HepG2 (cell line): Measurements from ENCODE around the gene ACKR3. TPM values are rescaled to one million over a fixed set of nuclear protein-coding genes. Genes with fewer than 3 reads are reported as not detected.

Experiments
- ATAC-seq: fragments of 200-7000 bp; cut with Tn5 transposase; 3 replicates; pipeline ENCODE4 v1.9.1; 2020; ENCODE audit warnings: mild to moderate bottlenecking, moderate library complexity
- BruUV-seq: library from RNA; stranded (reverse); fragments of 400-500 nt; replicated peaks from 2 replicates; lab custom pipeline; 2021; lab: Mats Ljungman, UMichigan
- CTCF ChIA-PET: fragments of 300-600 bp; formaldehyde crosslinking; extraction: SDS; loops from one replicate; lab custom pipeline; 2021; ENCODE audit warnings: low total read pairs, inconsistent platforms, low intra/inter-chr PET ratio; lab: Yijun Ruan, JAX
- POLR2A ChIA-PET: fragments of 350-600 bp; sonication (Branson Sonifier 250); formaldehyde crosslinking; loops from one replicate; lab custom pipeline; 2020; ENCODE audit warnings: antibody characterized with exemption, inconsistent platforms; lab: Yijun Ruan, JAX
- DNase-seq: peaks from one replicate; pipeline ENCODE4 v3.0.0-alpha.2; 2015; ENCODE audit warnings: low spot score
- FAIRE-seq: peaks from 3 replicates; lab custom pipeline; 2011; peaks lifted over from hg19 to GRCh38; lab: Jason Lieb, UNC
- H2AFZ ChIP-seq: one replicate; pipeline ENCODE4 v1.6.1; 2011; ENCODE audit warnings: low read length, inconsistent platforms
- H3K27ac ChIP-seq: fragments of 300-600 bp; 3 replicates; pipeline ENCODE4 v1.8.0; 2011; ENCODE audit warnings: mixed run types, mild to moderate bottlenecking, mixed read lengths, low read length, inconsistent platforms; ENCODE audit not compliant: insufficient read depth; ENCODE audit errors: extremely low read length
- H3K27me3 ChIP-seq, 2 experiments: fragments of 200-600 bp in 1 of 2; 2 replicates in 1 of 2; 3 replicates in 1 of 2; pipeline versions ENCODE4 v1.6.0 to v1.8.0; 2011; ENCODE audit warnings: low read length in 2 of 2, mild to moderate bottlenecking in 2 of 2, moderate library complexity in 2 of 2, inconsistent platforms in 1 of 2; ENCODE audit not compliant: insufficient read depth in 2 of 2, control insufficient read depth in 1 of 2
- H3K36me3 ChIP-seq, 2 experiments: fragments of 200-600 bp in 1 of 2; replicated peaks in 1 of 2; 2 replicates in 1 of 2; 3 replicates in 1 of 2; pipeline versions ENCODE4 v1.5.1 to v1.8.0; 2011; ENCODE audit warnings: low read length in 2 of 2, inconsistent platforms in 1 of 2; ENCODE audit not compliant: insufficient read depth in 2 of 2, control insufficient read depth in 1 of 2
- H3K4me1 ChIP-seq: 2 replicates; pipeline ENCODE4 v1.5.1; 2012; ENCODE audit warnings: low read length, inconsistent platforms; ENCODE audit not compliant: insufficient read depth
- H3K4me2 ChIP-seq: 2 replicates; pipeline ENCODE4 v1.6.0; 2011; ENCODE audit warnings: low read depth, low read length, inconsistent platforms
- H3K4me3 ChIP-seq, 3 experiments: fragments of 200-600 bp in 1 of 3; sonication (generic), shearing (Covaris generic) in 1 of 3; replicated peaks in 1 of 3; 2 replicates each; pipeline ENCODE4 v1.5.1; 2011 to 2016; ENCODE audit warnings: low read length in 3 of 3, inconsistent platforms in 2 of 3, low read depth in 2 of 3, mild to moderate bottlenecking in 2 of 3, control low read depth in 1 of 3, mixed read lengths in 1 of 3; ENCODE audit not compliant: insufficient read depth in 1 of 3
- H3K79me2 ChIP-seq: one replicate; pipeline ENCODE4 v1.6.1; 2011; ENCODE audit warnings: low read length, inconsistent platforms; ENCODE audit not compliant: insufficient read depth
- H3K9ac ChIP-seq: 2 replicates; pipeline ENCODE4 v1.6.0; 2011; ENCODE audit warnings: mild to moderate bottlenecking, low read depth, low read length, inconsistent platforms; ENCODE audit not compliant: insufficient read depth
- H3K9me3 ChIP-seq: 2 replicates; pipeline ENCODE4 v1.5.1; 2012; ENCODE audit warnings: mild to moderate bottlenecking, low read length
- H4K20me1 ChIP-seq: 2 replicates; pipeline ENCODE4 v1.6.0; 2011; ENCODE audit warnings: inconsistent platforms, mild to moderate bottlenecking, low read length, moderate library complexity; ENCODE audit not compliant: insufficient read depth
- EEA1 ChIP-seq: sonication (generic); formaldehyde crosslinking; IDR thresholded peaks from 2 replicates; pipeline ENCODE4 v1.5.1; 2020; ENCODE audit warnings: mild to moderate bottlenecking, missing genetic modification reagents, borderline replicate concordance
- FOXM1 ChIP-seq: sonication (generic); formaldehyde crosslinking; IDR thresholded peaks from 2 replicates; pipeline ENCODE4 v1.5.0; 2020; ENCODE audit warnings: missing genetic modification reagents
- HNRNPK ChIP-seq: fragments of 200-400 bp; formaldehyde crosslinking; IDR thresholded peaks from 2 replicates; pipeline ENCODE4 v1.6.1; 2018; ENCODE audit warnings: low read length, low read depth, moderate library complexity, mild to moderate bottlenecking; ENCODE audit not compliant: poor library complexity, severe bottlenecking
- HNRNPUL1 ChIP-seq: fragments of 200-400 bp; formaldehyde crosslinking; IDR thresholded peaks from 2 replicates; pipeline ENCODE4 v1.6.1; 2017; ENCODE audit warnings: low read depth, mild to moderate bottlenecking, low read length, moderate library complexity
- KDM1A ChIP-seq: IDR thresholded peaks from 2 replicates; pipeline ENCODE4 v1.6.1; 2016; ENCODE audit warnings: missing compliant biosample characterization
- MTF1 ChIP-seq: sonication (generic); formaldehyde crosslinking; IDR thresholded peaks from 2 replicates; pipeline ENCODE4 v1.5.0; 2020; ENCODE audit warnings: missing genetic modification reagents
- ZNF317 ChIP-seq: sonication (generic); formaldehyde crosslinking; IDR thresholded peaks from 2 replicates; pipeline ENCODE4 v1.5.0; 2020; ENCODE audit warnings: mild to moderate bottlenecking, missing genetic modification reagents
- ZNF362 ChIP-seq: sonication (generic); formaldehyde crosslinking; IDR thresholded peaks from 2 replicates; pipeline ENCODE4 v1.4.0; 2020; ENCODE audit warnings: missing genetic modification reagents, mild to moderate bottlenecking, borderline replicate concordance
- ZNF367 ChIP-seq: sonication (generic); formaldehyde crosslinking; IDR thresholded peaks from 2 replicates; pipeline ENCODE4 v1.4.0; 2020; ENCODE audit warnings: missing genetic modification reagents, borderline replicate concordance
- ZNF83 ChIP-seq: sonication (generic); formaldehyde crosslinking; IDR thresholded peaks from 2 replicates; pipeline ENCODE4 v1.4.0; 2020; ENCODE audit warnings: missing genetic modification reagents, mild to moderate bottlenecking, borderline replicate concordance
- ZUFSP ChIP-seq: sonication (generic); formaldehyde crosslinking; IDR thresholded peaks from 2 replicates; pipeline ENCODE4 v1.9.0; 2021; ENCODE audit warnings: missing genetic modification reagents, mild to moderate bottlenecking, borderline replicate concordance
- WGBS: methylation state at CpG from one replicate; pipeline ENCODE4 v1.1.6; 2017; ENCODE audit warnings: low lambda C conversion rate; 5-methylcytosine and 5-hydroxymethylcytosine counted together
- in situ Hi-C: cut with HindIII; loops from 2 replicates; pipeline ENCODE4 v1.10.0; 2017; ENCODE audit warnings: low pct_unique_long_range_greater_than_20kb; ENCODE audit not compliant: extremely low pct_ligation_motif_present
- intact Hi-C: fragments of 100-400 bp; cut with micrococcal nuclease; formaldehyde crosslinking; loops from one replicate; pipeline ENCODE4 v1.10.0; 2022; ENCODE audit not compliant: unreplicated experiment
- polyA plus RNA-seq, 8 experiments: library from polyadenylated mRNA; depleted of rRNA in 3 of 8; stranded (reverse) in 7 of 8; unstranded in 1 of 8; fragments of >200 nt; fragmentation: Illumina TruSeq in 4 of 8; extraction: Trizol in 4 of 8; gene quantifications; 2 replicates each; pipeline versions ENCODE4 v1.2.1 to v1.2.3, GENCODE V29; 2011 to 2016; ENCODE audit warnings: low read depth in 4 of 8, missing spikeins in 1 of 8, mixed read lengths in 1 of 8; ENCODE audit not compliant: insufficient read depth in 1 of 8
- total RNA-seq, 5 experiments: library from RNA; depleted of rRNA; stranded (reverse); fragments of >200 nt; fragmentation: Illumina TruSeq; extraction: Trizol; gene quantifications; 2 replicates each; pipeline ENCODE4 v1.2.3, GENCODE V29; 2016; ENCODE audit warnings: low read depth in 1 of 5

Gene ACKR3
- total and polyA plus RNA-seq, 2 of the 13 experiments (the other 11 are each of a cell fraction or from before 2014, with no cell fraction given) = not detected

GRCh38 chr2:236552581-236553363 lies 16.9 kb upstream of the ACKR3 start:
- Histone ChIP-seq H3K4me2 (no peak overlapping the region), H3K36me3 (no peaks in the 10 kb centered on the region), H3K27me3 (peaks cover 0 to 35% of the 10 kb centered on the region in 2 experiments; a peak in 4 of 5 replicates), H3K79me2 (no peaks in the 10 kb centered on the region), H4K20me1 (no peaks in the 10 kb centered on the region), H2AFZ (no peak overlapping the region), H3K27ac (no peak overlapping the region), H3K9ac (no peak overlapping the region), H3K9me3 (no peaks in the 10 kb centered on the region), H3K4me1 (no peaks in the 10 kb centered on the region), H3K4me3 (no peak overlapping the region)
- intact Hi-C loops (no loop called here), in situ Hi-C loops (no loop called here)
- no TSS peak for BruUV-seq
- ATAC-seq (no peak), FAIRE-seq (no peak), DNase-seq (no peak)
- no peak for TF ChIP-seq ZNF367
- no peak for TF ChIP-seq HNRNPUL1
- no peak for TF ChIP-seq KDM1A (CRISPR knock-in tag)
- POLR2A ChIA-PET = no interaction called here
- CTCF ChIA-PET = no interaction called here
- 26% methylated on average over 11 of the region's 11 CpGs for WGBS

- intact Hi-C loops (no loop called here), in situ Hi-C loops (no loop called here)
- ATAC-seq (no peak), DNase-seq (no peak), FAIRE-seq (no peak)
- ChIA-PET CTCF (no interaction called here), POLR2A (no interaction called here)
- Histone ChIP-seq H3K36me3 (no peaks in the 10 kb centered on the region), H3K9ac (no peak overlapping the region), H2AFZ (no peak overlapping the region), H3K27ac (no peak overlapping the region), H4K20me1 (no peaks in the 10 kb centered on the region), H3K79me2 (no peaks in the 10 kb centered on the region), H3K9me3 (no peaks in the 10 kb centered on the region), H3K4me3 (no peak overlapping the region), H3K27me3 (peaks cover 0 to 35% of the 10 kb centered on the region in 2 experiments; a peak in 4 of 5 replicates), H3K4me1 (no peaks in the 10 kb centered on the region), H3K4me2 (no peak overlapping the region)
- WGBS = 41% methylated on average over 8 of the region's 8 CpGs
- BruUV-seq = no TSS peak
- TF ChIP-seq FOXM1 (CRISPR knock-in tag) (no peak), ZNF362 (CRISPR knock-in tag) (no peak), EEA1 (no peak), ZNF83 (CRISPR knock-in tag) (no peak), MTF1 (CRISPR knock-in tag) (no peak), ZUFSP (CRISPR knock-in tag) (no peak), HNRNPK (no peak), ZNF317 (CRISPR knock-in tag) (no peak)
These were observed 16.1 kb upstream of the ACKR3 start for GRCh38 chr2:236553522-236553921.
